Heart left ventricle (tissue), 13 donors: ENCODE measurements around the gene IFIT3.

Experiments
- POLR2A ChIP-seq, 2 donors: fragments of 450-650 bp; IDR thresholded peaks; one replicate each; pipeline ENCODE4 v1.6.1; 2017; ENCODE audit warnings: antibody characterized with exemption in 2 of 2, mild to moderate bottlenecking in 2 of 2, moderate library complexity in 2 of 2
- TF ChIP-seq, protein P1 (sequence below), 12 donors: fragments of 200-600 bp; sonication (generic) in 4 of 12; IDR thresholded peaks; one replicate each; pipeline versions ENCODE4 v1.5.0 to v1.8.0; 2018 to 2022; ENCODE audit warnings: antibody characterized with exemption in 12 of 12, mild to moderate bottlenecking in 5 of 12
- donor health status: ischemic (EF 13 %, LVEDD 7.1; RV severe dilation, severe dysfunction).
- donor health status: DM: no; HTN: yes; CAD: no.
- donor health status: DM: no; HTN: no; CAD: no.
- donor health status: ischemic (EF 25% LVEDD 6.9; RV normal size, moderate dysfunction).
- donor health status: ischemic (EF 25% LVEDD 5.7; RV mildly dilated, moderate dysfunction).
- donor health status: ischemic (EF 35%, LVEDD 5.7; RV mildly dilated, moderate dysfunction).
- donor health status: nonischemic (EF 11% LVEDD 7.7; RV severe dilation, severe dysfunction).
- donor health status: DM: yes; HTN: yes; CAD: no.
- donor health status: PGD.
- donor health status: ischemic (EF 29% LVEDD 5.4; RV normal size, mild dysfunction).
- donor health status: nonischemic (EF 23%, LVEDD 6.1; RV moderate dilation, normal function).

GRCh38 chr10:89297791-89298190 lies 30.0 kb upstream of the IFIT3 start:
- TF ChIP-seq POLR2A (IDR thresholded peaks at IDR 0.05): no peak
- TF ChIP-seq, protein P1, sequence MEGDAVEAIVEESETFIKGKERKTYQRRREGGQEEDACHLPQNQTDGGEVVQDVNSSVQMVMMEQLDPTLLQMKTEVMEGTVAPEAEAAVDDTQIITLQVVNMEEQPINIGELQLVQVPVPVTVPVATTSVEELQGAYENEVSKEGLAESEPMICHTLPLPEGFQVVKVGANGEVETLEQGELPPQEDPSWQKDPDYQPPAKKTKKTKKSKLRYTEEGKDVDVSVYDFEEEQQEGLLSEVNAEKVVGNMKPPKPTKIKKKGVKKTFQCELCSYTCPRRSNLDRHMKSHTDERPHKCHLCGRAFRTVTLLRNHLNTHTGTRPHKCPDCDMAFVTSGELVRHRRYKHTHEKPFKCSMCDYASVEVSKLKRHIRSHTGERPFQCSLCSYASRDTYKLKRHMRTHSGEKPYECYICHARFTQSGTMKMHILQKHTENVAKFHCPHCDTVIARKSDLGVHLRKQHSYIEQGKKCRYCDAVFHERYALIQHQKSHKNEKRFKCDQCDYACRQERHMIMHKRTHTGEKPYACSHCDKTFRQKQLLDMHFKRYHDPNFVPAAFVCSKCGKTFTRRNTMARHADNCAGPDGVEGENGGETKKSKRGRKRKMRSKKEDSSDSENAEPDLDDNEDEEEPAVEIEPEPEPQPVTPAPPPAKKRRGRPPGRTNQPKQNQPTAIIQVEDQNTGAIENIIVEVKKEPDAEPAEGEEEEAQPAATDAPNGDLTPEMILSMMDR (IDR thresholded peaks at IDR 0.05): no peak
